Neural cell (in vitro differentiated cells): ENCODE data around the gene TSLP.

Experiments
- EP300 ChIP-seq: fragments of 450-650 bp; conservative IDR thresholded peaks from 2 replicates; pipeline ENCODE4 v1.6.1; 2014; ENCODE audit warnings: antibody characterized with exemption, mild to moderate bottlenecking, moderate library complexity; ENCODE audit not compliant: poor library complexity, severe bottlenecking
- EZH2 ChIP-seq: fragments of 200-600, 300-800 bp; shearing (Covaris generic), sonication (generic); IDR thresholded peaks from 2 replicates; pipeline ENCODE4 v1.6.1; 2014; ENCODE audit warnings: antibody characterized with exemption, low read length, borderline replicate concordance, mild to moderate bottlenecking; ENCODE audit not compliant: insufficient read depth, poor library complexity, severe bottlenecking
- MXI1 ChIP-seq: fragments of 450-650 bp; conservative IDR thresholded peaks from 2 replicates; pipeline ENCODE4 v1.6.1; 2014; ENCODE audit warnings: antibody characterized with exemption, mild to moderate bottlenecking; ENCODE audit not compliant: poor library complexity, severe bottlenecking
- POLR2AphosphoS5 ChIP-seq: IDR thresholded peaks from 2 replicates; pipeline ENCODE4 v1.6.1; 2012
- RAD21 ChIP-seq: fragments of 450-650 bp; conservative IDR thresholded peaks from 2 replicates; pipeline ENCODE4 v1.6.1; 2014; ENCODE audit warnings: antibody characterized with exemption, mild to moderate bottlenecking, moderate library complexity
- TAF1 ChIP-seq: IDR thresholded peaks from 2 replicates; pipeline ENCODE4 v1.6.1; 2012; ENCODE audit warnings: low read depth
- TF ChIP-seq, protein P1 (sequence below): fragments of 450-650 bp; IDR thresholded peaks from 2 replicates; pipeline ENCODE4 v1.5.1; 2014; ENCODE audit warnings: antibody characterized with exemption, mild to moderate bottlenecking, moderate library complexity; ENCODE audit not compliant: poor library complexity, severe bottlenecking
- TF ChIP-seq, protein P2 (sequence below): IDR thresholded peaks from 2 replicates; pipeline ENCODE4 v1.6.1; 2012; ENCODE audit warnings: borderline replicate concordance

DNA sequence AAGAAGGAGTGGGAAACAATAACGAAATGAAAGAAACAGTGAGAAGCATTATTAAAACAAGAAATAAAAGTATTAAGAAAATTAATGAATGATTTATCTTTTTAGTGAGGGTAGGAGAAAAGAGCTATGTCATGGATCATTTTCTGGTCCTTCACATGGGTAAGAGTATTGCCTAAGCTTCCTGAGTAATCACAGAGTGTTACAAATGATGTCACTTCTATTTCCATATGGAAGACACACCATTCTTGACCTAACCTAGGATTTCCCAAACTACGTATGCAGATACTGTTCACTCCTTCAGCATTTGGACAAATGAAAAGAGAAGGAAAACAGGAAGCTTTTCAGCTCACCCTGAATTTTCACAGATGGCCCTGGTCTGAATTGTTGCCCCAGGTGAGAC lies 3.3 kb upstream of the TSLP start:
- TF ChIP-seq, protein P1, sequence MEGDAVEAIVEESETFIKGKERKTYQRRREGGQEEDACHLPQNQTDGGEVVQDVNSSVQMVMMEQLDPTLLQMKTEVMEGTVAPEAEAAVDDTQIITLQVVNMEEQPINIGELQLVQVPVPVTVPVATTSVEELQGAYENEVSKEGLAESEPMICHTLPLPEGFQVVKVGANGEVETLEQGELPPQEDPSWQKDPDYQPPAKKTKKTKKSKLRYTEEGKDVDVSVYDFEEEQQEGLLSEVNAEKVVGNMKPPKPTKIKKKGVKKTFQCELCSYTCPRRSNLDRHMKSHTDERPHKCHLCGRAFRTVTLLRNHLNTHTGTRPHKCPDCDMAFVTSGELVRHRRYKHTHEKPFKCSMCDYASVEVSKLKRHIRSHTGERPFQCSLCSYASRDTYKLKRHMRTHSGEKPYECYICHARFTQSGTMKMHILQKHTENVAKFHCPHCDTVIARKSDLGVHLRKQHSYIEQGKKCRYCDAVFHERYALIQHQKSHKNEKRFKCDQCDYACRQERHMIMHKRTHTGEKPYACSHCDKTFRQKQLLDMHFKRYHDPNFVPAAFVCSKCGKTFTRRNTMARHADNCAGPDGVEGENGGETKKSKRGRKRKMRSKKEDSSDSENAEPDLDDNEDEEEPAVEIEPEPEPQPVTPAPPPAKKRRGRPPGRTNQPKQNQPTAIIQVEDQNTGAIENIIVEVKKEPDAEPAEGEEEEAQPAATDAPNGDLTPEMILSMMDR = no peak
- TF ChIP-seq POLR2AphosphoS5 = no peak
- no peak for TF ChIP-seq TAF1
- TF ChIP-seq RAD21 = no peak
- TF ChIP-seq, protein P2, sequence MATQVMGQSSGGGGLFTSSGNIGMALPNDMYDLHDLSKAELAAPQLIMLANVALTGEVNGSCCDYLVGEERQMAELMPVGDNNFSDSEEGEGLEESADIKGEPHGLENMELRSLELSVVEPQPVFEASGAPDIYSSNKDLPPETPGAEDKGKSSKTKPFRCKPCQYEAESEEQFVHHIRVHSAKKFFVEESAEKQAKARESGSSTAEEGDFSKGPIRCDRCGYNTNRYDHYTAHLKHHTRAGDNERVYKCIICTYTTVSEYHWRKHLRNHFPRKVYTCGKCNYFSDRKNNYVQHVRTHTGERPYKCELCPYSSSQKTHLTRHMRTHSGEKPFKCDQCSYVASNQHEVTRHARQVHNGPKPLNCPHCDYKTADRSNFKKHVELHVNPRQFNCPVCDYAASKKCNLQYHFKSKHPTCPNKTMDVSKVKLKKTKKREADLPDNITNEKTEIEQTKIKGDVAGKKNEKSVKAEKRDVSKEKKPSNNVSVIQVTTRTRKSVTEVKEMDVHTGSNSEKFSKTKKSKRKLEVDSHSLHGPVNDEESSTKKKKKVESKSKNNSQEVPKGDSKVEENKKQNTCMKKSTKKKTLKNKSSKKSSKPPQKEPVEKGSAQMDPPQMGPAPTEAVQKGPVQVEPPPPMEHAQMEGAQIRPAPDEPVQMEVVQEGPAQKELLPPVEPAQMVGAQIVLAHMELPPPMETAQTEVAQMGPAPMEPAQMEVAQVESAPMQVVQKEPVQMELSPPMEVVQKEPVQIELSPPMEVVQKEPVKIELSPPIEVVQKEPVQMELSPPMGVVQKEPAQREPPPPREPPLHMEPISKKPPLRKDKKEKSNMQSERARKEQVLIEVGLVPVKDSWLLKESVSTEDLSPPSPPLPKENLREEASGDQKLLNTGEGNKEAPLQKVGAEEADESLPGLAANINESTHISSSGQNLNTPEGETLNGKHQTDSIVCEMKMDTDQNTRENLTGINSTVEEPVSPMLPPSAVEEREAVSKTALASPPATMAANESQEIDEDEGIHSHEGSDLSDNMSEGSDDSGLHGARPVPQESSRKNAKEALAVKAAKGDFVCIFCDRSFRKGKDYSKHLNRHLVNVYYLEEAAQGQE = no peak
- no peak for TF ChIP-seq EZH2
- TF ChIP-seq EP300 = no peak
- no peak for TF ChIP-seq MXI1
